HG03571 (cell line): ENCODE measurements around the gene SLC12A8.

Experiments
- ATAC-seq: cut with Tn5 transposase; IDR thresholded peaks from one replicate; pipeline ENCODE4 v1.9.1; 2021; ENCODE audit not compliant: unreplicated experiment

Gene SLC12A8

GRCh38 chr3:125219261-125219701, 6.7 kb upstream of the SLC12A8 start:
- no peak for ATAC-seq

GRCh38 chr3:125214738-125215137, 2.2 kb upstream of the SLC12A8 start:
- ATAC-seq = no peak

GRCh38 chr3:125213946-125214542, 1.5 kb upstream of the SLC12A8 start:
- ATAC-seq = no peak

- no peak for ATAC-seq
Observed at GRCh38 chr3:125213364-125213755, 812 bp upstream of the SLC12A8 start.

- no peak for ATAC-seq
Observed at GRCh38 chr3:125212091-125212508, 448 bp downstream of the SLC12A8 start.

GRCh38 chr3:125211523-125212090, 941 bp downstream of the SLC12A8 start:
- no peak for ATAC-seq

- ATAC-seq = no peak
Observed at GRCh38 chr3:125207949-125208568, 4.5 kb downstream of the SLC12A8 start.

- no peak for ATAC-seq
Observed at GRCh38 chr3:125207507-125207906, 5.0 kb downstream of the SLC12A8 start.

GRCh38 chr3:125206934-125207333, 5.6 kb downstream of the SLC12A8 start:
- ATAC-seq = no peak

- no peak for ATAC-seq
Observed at GRCh38 chr3:125203731-125204130, 8.8 kb downstream of the SLC12A8 start.

- ATAC-seq = no peak
Observed at GRCh38 chr3:125202197-125202596, 10.4 kb downstream of the SLC12A8 start.

GRCh38 chr3:125200731-125201139, 11.8 kb downstream of the SLC12A8 start:
- peak; percentile 70 for ATAC-seq

GRCh38 chr3:125194849-125195601, 17.5 kb downstream of the SLC12A8 start:
- ATAC-seq = no peak

GRCh38 chr3:125194061-125194848, 18.3 kb downstream of the SLC12A8 start:
- ATAC-seq = no peak

GRCh38 chr3:125192190-125193035, 20.1 kb downstream of the SLC12A8 start:
- peak; percentile 58 for ATAC-seq

GRCh38 chr3:125191730-125192129, 20.8 kb downstream of the SLC12A8 start:
- ATAC-seq = no peak

- ATAC-seq = no peak
Observed at GRCh38 chr3:125191256-125191655, 21.3 kb downstream of the SLC12A8 start.

- no peak for ATAC-seq
Observed at GRCh38 chr3:125190786-125191185, 21.8 kb downstream of the SLC12A8 start.

- ATAC-seq = no peak
Observed at GRCh38 chr3:125189378-125190165, 23.0 kb downstream of the SLC12A8 start.
